Measurements from ENCODE around the gene CUTC.

GRCh38 chr10:99698504-99699080, 33.4 kb upstream of the CUTC start:
- TF ChIP-seq, protein P1, sequence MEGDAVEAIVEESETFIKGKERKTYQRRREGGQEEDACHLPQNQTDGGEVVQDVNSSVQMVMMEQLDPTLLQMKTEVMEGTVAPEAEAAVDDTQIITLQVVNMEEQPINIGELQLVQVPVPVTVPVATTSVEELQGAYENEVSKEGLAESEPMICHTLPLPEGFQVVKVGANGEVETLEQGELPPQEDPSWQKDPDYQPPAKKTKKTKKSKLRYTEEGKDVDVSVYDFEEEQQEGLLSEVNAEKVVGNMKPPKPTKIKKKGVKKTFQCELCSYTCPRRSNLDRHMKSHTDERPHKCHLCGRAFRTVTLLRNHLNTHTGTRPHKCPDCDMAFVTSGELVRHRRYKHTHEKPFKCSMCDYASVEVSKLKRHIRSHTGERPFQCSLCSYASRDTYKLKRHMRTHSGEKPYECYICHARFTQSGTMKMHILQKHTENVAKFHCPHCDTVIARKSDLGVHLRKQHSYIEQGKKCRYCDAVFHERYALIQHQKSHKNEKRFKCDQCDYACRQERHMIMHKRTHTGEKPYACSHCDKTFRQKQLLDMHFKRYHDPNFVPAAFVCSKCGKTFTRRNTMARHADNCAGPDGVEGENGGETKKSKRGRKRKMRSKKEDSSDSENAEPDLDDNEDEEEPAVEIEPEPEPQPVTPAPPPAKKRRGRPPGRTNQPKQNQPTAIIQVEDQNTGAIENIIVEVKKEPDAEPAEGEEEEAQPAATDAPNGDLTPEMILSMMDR (IDR thresholded peaks at IDR 0.05): peak in 4 of 7 experiments; percentile 15 to 37 (median 17)
- TF ChIP-seq POLR2A (IDR thresholded peaks at IDR 0.05): no peak
